ENCODE results near the gene SYT2. TPM values are rescaled to one million over a fixed set of nuclear protein-coding genes. Genes with fewer than 3 reads are reported as not detected.

SYT2 gene
- total RNA-seq, 1 donor from 2014 or later = 0.26 TPM

DNA sequence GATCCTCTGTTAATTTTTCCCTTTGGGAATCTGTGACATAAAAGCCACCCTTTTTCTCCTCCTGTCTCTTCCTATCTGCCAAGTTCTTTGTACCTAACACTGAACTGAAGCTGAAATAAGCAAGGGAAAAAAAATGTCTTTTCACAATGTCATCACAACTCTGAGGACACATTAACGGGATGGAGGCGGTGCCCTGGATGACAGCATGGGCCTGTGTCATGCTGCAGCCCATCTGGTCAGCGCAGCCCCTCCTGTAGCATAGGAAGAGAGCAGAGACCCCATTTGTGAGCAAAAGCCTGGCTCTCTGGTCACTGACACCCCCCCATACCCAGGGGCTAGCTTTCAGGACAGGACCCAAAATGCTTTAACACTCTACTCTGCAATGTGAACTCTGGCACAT is 22.5 kb downstream of the SYT2 start:
- no peak overlapping the region for H3K4me2 ChIP-seq
- Mint-ChIP-seq H3K27me3 (ENCODE audit: insufficient read depth, low read depth) (peaks cover 20% of the 10 kb centered on the region), H3K9me3 (no peaks in the 10 kb centered on the region), H3K36me3 (no peaks in the 10 kb centered on the region), H3K4me1 (peaks cover 9% of the 10 kb centered on the region), H3K27ac (no peak overlapping the region), H3K4me3 (no peak overlapping the region)
- no peak overlapping the region for H3K4me3 ChIP-seq
- no peaks in the 10 kb centered on the region for H3K4me1 ChIP-seq
- no peak overlapping the region for H3K9ac ChIP-seq
- TF ChIP-seq, protein P1, sequence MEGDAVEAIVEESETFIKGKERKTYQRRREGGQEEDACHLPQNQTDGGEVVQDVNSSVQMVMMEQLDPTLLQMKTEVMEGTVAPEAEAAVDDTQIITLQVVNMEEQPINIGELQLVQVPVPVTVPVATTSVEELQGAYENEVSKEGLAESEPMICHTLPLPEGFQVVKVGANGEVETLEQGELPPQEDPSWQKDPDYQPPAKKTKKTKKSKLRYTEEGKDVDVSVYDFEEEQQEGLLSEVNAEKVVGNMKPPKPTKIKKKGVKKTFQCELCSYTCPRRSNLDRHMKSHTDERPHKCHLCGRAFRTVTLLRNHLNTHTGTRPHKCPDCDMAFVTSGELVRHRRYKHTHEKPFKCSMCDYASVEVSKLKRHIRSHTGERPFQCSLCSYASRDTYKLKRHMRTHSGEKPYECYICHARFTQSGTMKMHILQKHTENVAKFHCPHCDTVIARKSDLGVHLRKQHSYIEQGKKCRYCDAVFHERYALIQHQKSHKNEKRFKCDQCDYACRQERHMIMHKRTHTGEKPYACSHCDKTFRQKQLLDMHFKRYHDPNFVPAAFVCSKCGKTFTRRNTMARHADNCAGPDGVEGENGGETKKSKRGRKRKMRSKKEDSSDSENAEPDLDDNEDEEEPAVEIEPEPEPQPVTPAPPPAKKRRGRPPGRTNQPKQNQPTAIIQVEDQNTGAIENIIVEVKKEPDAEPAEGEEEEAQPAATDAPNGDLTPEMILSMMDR (IDR thresholded peaks at IDR 0.05) = no peak
- TF ChIP-seq EZH2 (IDR thresholded peaks at IDR 0.05) = no peak
- TF ChIP-seq EZH2phosphoT487 (IDR thresholded peaks at IDR 0.05) = no peak
- H3K9me3 ChIP-seq (ENCODE audit: low read depth) = no peaks in the 10 kb centered on the region
- H3F3A ChIP-seq (ENCODE audit: low read depth) = no peaks in the 10 kb centered on the region
- H3K79me2 ChIP-seq (ENCODE audit: low read depth) = no peaks in the 10 kb centered on the region
- no peak for DNase-seq (ENCODE audit: low spot score)
- no peaks in the 10 kb centered on the region for H3K36me3 ChIP-seq
- no peak overlapping the region for H3K27ac ChIP-seq
- H4K20me1 ChIP-seq (ENCODE audit: low read depth) = peaks cover 9% of the 10 kb centered on the region
- H2AFZ ChIP-seq (replicated peaks) = no peak overlapping the region
- no peaks in the 10 kb centered on the region for H3K27me3 ChIP-seq

DNA sequence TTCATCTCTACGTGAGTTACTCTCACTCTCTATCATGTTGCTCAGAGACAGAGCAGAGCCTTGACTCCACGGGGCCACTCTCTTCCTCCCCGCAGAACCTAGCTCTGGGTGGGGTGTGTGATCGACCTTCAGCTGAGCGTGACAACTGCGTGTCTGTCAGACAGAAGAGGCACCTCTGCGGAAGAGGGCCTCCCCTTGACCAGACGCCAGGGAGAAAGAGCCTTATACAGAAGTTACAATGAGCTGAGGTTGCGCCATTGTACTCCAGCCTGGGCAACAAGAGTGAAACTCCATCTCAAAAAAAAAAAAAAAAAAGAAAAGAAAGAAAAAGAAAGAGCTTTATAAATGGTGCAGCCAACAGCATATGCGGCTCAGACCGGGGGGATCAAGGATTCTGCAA is 22.9 kb downstream of the SYT2 start:
- Mint-ChIP-seq H3K9me3 (no peaks in the 10 kb centered on the region), H3K27me3 (ENCODE audit: insufficient read depth, low read depth) (peaks cover 16% of the 10 kb centered on the region), H3K4me3 (no peak overlapping the region), H3K36me3 (no peaks in the 10 kb centered on the region), H3K4me1 (peaks cover 9% of the 10 kb centered on the region), H3K27ac (no peak overlapping the region)
- Histone ChIP-seq H3K79me2 (ENCODE audit: low read depth) (no peaks in the 10 kb centered on the region), H3K36me3 (no peaks in the 10 kb centered on the region), H3K27ac (no peak overlapping the region), H3F3A (ENCODE audit: low read depth) (no peaks in the 10 kb centered on the region), H3K4me1 (no peaks in the 10 kb centered on the region), H3K4me2 (no peak overlapping the region), H3K4me3 (no peak overlapping the region), H3K9ac (no peak overlapping the region), H2AFZ (replicated peaks) (no peak overlapping the region), H3K9me3 (ENCODE audit: low read depth) (no peaks in the 10 kb centered on the region), H3K27me3 (no peaks in the 10 kb centered on the region), H4K20me1 (ENCODE audit: low read depth) (peaks cover 5% of the 10 kb centered on the region)
- DNase-seq (ENCODE audit: low spot score) = no peak
- TF ChIP-seq, protein P1 (IDR thresholded peaks at IDR 0.05) = no peak
- TF ChIP-seq EZH2phosphoT487 (IDR thresholded peaks at IDR 0.05) (no peak), EZH2 (IDR thresholded peaks at IDR 0.05) (no peak)

DNA sequence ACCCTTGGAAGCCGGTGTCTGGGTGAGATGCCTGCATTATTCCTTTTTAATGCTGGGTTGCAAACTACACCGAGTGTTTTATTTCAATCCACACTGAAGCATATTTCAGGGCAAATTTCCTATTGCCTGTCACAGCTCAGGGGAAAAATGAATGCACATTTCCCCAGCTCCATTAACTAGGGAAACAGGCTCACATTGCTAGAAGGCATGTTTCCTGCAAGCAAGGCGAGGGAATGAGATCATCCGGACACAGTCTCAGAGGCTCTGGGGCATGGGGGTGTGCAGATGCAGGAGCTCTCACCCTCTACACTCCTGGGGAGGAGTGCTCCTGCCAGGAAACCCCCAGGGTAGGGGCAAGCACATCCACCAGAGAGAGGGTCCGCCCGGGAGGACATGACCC is 24.6 kb downstream of the SYT2 start:
- TF ChIP-seq EZH2phosphoT487 (IDR thresholded peaks at IDR 0.05) = no peak
- TF ChIP-seq, protein P1 (IDR thresholded peaks at IDR 0.05) = no peak
- TF ChIP-seq EZH2 (IDR thresholded peaks at IDR 0.05) = no peak
- H3K9ac ChIP-seq = no peak overlapping the region
- no peak overlapping the region for H3K4me3 Mint-ChIP-seq
- peaks cover 9% of the 10 kb centered on the region for H3K4me1 Mint-ChIP-seq
- no peak overlapping the region for H3K4me2 ChIP-seq
- no peaks in the 10 kb centered on the region for H3K36me3 ChIP-seq
- H4K20me1 ChIP-seq (ENCODE audit: low read depth) = peaks cover 5% of the 10 kb centered on the region
- H3F3A ChIP-seq (ENCODE audit: low read depth) = no peaks in the 10 kb centered on the region
- no peaks in the 10 kb centered on the region for H3K36me3 Mint-ChIP-seq
- H3K27me3 Mint-ChIP-seq (ENCODE audit: insufficient read depth, low read depth) = peaks cover 13% of the 10 kb centered on the region
- H3K27me3 ChIP-seq = no peaks in the 10 kb centered on the region
- H3K9me3 ChIP-seq (ENCODE audit: low read depth) = no peaks in the 10 kb centered on the region
- H3K4me3 ChIP-seq = no peak overlapping the region
- no peak overlapping the region for H3K27ac ChIP-seq
- no peak overlapping the region for H3K27ac Mint-ChIP-seq
- DNase-seq (ENCODE audit: low spot score) = no peak
- H2AFZ ChIP-seq (replicated peaks) = no peak overlapping the region
- peaks cover 6% of the 10 kb centered on the region for H3K4me1 ChIP-seq
- no peaks in the 10 kb centered on the region for H3K9me3 Mint-ChIP-seq
- H3K79me2 ChIP-seq (ENCODE audit: low read depth) = no peaks in the 10 kb centered on the region
